ENCODE results near the gene PDGFA.

DNA sequence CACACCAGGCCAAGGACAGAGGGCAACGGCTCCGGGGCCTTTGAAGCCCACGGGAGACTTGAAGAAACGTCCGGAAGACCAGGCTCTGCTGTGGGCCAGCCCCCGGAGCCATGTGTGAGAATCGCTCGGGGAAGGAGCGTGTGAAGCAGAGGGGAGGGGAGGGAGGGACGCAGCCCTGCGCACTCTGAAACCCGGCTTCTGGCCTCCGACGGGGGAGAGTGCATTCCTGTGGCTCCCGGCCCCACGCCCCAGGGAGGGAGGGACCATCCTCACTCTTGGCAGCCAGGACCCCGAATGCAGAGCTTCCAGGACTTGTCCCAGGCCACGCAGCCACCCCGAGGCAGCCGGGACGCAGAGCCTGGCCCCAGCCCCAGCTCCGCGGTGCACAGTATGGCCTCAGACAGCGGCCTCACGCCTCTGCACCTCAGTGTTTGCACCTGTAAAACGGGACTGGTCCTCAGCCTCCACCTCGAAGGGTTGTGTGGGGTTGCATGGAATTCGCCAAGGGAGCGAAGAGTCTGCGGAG is 67.4 kb downstream of the PDGFA start:
- TF ChIP-seq POLR2A (IDR thresholded peaks at IDR 0.05) = no peak
- TF ChIP-seq, protein P1, sequence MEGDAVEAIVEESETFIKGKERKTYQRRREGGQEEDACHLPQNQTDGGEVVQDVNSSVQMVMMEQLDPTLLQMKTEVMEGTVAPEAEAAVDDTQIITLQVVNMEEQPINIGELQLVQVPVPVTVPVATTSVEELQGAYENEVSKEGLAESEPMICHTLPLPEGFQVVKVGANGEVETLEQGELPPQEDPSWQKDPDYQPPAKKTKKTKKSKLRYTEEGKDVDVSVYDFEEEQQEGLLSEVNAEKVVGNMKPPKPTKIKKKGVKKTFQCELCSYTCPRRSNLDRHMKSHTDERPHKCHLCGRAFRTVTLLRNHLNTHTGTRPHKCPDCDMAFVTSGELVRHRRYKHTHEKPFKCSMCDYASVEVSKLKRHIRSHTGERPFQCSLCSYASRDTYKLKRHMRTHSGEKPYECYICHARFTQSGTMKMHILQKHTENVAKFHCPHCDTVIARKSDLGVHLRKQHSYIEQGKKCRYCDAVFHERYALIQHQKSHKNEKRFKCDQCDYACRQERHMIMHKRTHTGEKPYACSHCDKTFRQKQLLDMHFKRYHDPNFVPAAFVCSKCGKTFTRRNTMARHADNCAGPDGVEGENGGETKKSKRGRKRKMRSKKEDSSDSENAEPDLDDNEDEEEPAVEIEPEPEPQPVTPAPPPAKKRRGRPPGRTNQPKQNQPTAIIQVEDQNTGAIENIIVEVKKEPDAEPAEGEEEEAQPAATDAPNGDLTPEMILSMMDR (IDR thresholded peaks at IDR 0.05) = no peak
- TF ChIP-seq EP300 (IDR thresholded peaks at IDR 0.05) = no peak

All from ovary (tissue), 3 donors.